CD4-positive, alpha-beta T cell treated with Interleukin-4 for 4 hours (primary cell): ENCODE measurements around the gene KDM5A.
"Not testable (repeated sequence)": the region's sequence is repeated elsewhere in the genome, so short reads cannot be mapped to it uniquely, and the experiment has no call there.

Source experiments
- DNase-seq: peaks from one replicate; pipeline ENCODE4 v3.0.0-alpha.2; 2020

The KDM5A gene

GRCh38 chr12:236445-236844 lies 152.7 kb downstream of the KDM5A start:
- no peak for DNase-seq

- not testable (repeated sequence) for DNase-seq
These were observed 153.2 kb downstream of the KDM5A start for GRCh38 chr12:235967-236366.

- DNase-seq = no peak
These were observed 154.2 kb downstream of the KDM5A start for GRCh38 chr12:234891-235415.

- no peak for DNase-seq
These were observed 155.1 kb downstream of the KDM5A start for GRCh38 chr12:234019-234418.

GRCh38 chr12:233615-233968 lies 155.5 kb downstream of the KDM5A start:
- DNase-seq = no peak

- no peak for DNase-seq
These were observed 156.1 kb downstream of the KDM5A start for GRCh38 chr12:232731-233614.

- no peak for DNase-seq
These were observed 158.0 kb downstream of the KDM5A start for GRCh38 chr12:230925-231671.
